BJ (cell line): Measurements from ENCODE around the gene CAB39L. TPM values are rescaled to one million over a fixed set of nuclear protein-coding genes. Genes with fewer than 3 reads are reported as not detected.

Source experiments
- CTCF ChIA-PET: fragments of 350-600 bp; formaldehyde crosslinking; extraction: SDS; loops from one replicate; lab custom pipeline; 2021; ENCODE audit warnings: antibody characterized with exemption, inconsistent platforms; lab: Yijun Ruan, JAX
- POLR2A ChIA-PET: fragments of 300-600 bp; sonication (Branson Sonifier 250); formaldehyde crosslinking; extraction: SDS; loops from one replicate; lab custom pipeline; 2021; ENCODE audit warnings: antibody characterized with exemption; lab: Charles Lee
- DNase-seq: peaks from one replicate; pipeline ENCODE4 v3.0.0-alpha.2; 2011; ENCODE audit warnings: low read depth
- H3K27me3 ChIP-seq: 2 replicates; pipeline ENCODE4 v1.6.0; 2011; ENCODE audit warnings: low read length; ENCODE audit not compliant: control insufficient read depth, insufficient read depth
- H3K36me3 ChIP-seq: 2 replicates; pipeline ENCODE4 v1.5.1; 2011; ENCODE audit warnings: low read length; ENCODE audit not compliant: control insufficient read depth, insufficient read depth
- H3K4me3 ChIP-seq: 2 replicates; pipeline ENCODE4 v1.5.1; 2011; ENCODE audit warnings: low read depth, mild to moderate bottlenecking, control low read depth, low read length
- CTCF ChIP-seq: IDR thresholded peaks from 2 replicates; pipeline ENCODE4 v1.5.1; 2011; ENCODE audit warnings: low read depth, mild to moderate bottlenecking, control low read depth, inconsistent platforms, low read length, moderate library complexity; ENCODE audit not compliant: insufficient read depth
- polyA plus RNA-seq: library from polyadenylated mRNA; depleted of rRNA; stranded (reverse); fragments of >200 nt; gene quantifications from 2 replicates; pipeline ENCODE4 v1.2.3, GENCODE V29; 2011; rRNA removed

The CAB39L gene
- polyA plus RNA-seq, 1 experiment = 6.5 TPM

GRCh38 chr13:49272296-49272695, 171.6 kb downstream of the CAB39L start:
- ChIA-PET POLR2A (no interaction called here), CTCF (interaction anchor here (2.1 kb wide), 1 partner anchor 9 kb away, joined by 6 read pairs; no protein-coding TSS in a partner anchor)
- Histone ChIP-seq H3K36me3 (no peaks in the 10 kb centered on the region; the same call in 1 of the 2 replicates), H3K4me3 (no peak overlapping the region), H3K27me3 (no peaks in the 10 kb centered on the region)
- DNase-seq = no peak
- no peak for TF ChIP-seq CTCF

- Histone ChIP-seq H3K27me3 (no peaks in the 10 kb centered on the region), H3K36me3 (no peaks in the 10 kb centered on the region; the same call in 1 of the 2 replicates), H3K4me3 (no peak overlapping the region)
- DNase-seq = no peak
- ChIA-PET CTCF (interaction anchor here (0.6 to 2.1 kb wide), 3 partner anchors 10 to 608 kb away, joined by 3 to 6 read pairs (median 5); no protein-coding TSS in a partner anchor), POLR2A (no interaction called here)
- no peak for TF ChIP-seq CTCF
Measured at GRCh38 chr13:49271264-49271663, 172.6 kb downstream of the CAB39L start.

GRCh38 chr13:49265822-49266221, 178.0 kb downstream of the CAB39L start:
- Histone ChIP-seq H3K36me3 (no peaks in the 10 kb centered on the region; the same call in 1 of the 2 replicates), H3K27me3 (no peaks in the 10 kb centered on the region), H3K4me3 (no peak overlapping the region)
- peak; percentile 11 for DNase-seq
- no peak for TF ChIP-seq CTCF
- POLR2A ChIA-PET = no interaction called here
- CTCF ChIA-PET = interaction anchor here (1.0 kb wide), 1 partner anchor 32 kb away, joined by 3 read pairs; no protein-coding TSS in a partner anchor

GRCh38 chr13:49262634-49263033, 181.2 kb downstream of the CAB39L start:
- TF ChIP-seq CTCF = no peak
- DNase-seq = no peak
- Histone ChIP-seq H3K4me3 (no peak overlapping the region), H3K36me3 (peaks cover 1% of the 10 kb centered on the region), H3K27me3 (no peaks in the 10 kb centered on the region)
- POLR2A ChIA-PET = no interaction called here
- CTCF ChIA-PET = interaction anchor here (1.3 to 1.9 kb wide), 2 partner anchors 18 to 23 kb away, joined by 4 read pairs; no protein-coding TSS in a partner anchor

GRCh38 chr13:49259586-49259985, 184.3 kb downstream of the CAB39L start:
- POLR2A ChIA-PET = interaction anchor here (0.6 kb wide), 1 partner anchor 284 kb away, joined by 3 read pairs; no protein-coding TSS in a partner anchor
- DNase-seq = no peak
- CTCF ChIA-PET = no interaction called here
- no peaks in the 10 kb centered on the region for H3K27me3 ChIP-seq
- no peak for TF ChIP-seq CTCF
- H3K4me3 ChIP-seq = no peak overlapping the region
- H3K36me3 ChIP-seq = peaks cover 1% of the 10 kb centered on the region

Other genes with a start within 250 kb of the CAB39L start
- gene MLNR, start 223.7 kb downstream of the CAB39L start, polyA plus RNA-seq = not detected in 2 replicates
- 2.2 and 3.2 TPM in 2 replicates for gene CDADC1, start 196.1 kb downstream of the CAB39L start, polyA plus RNA-seq
- 2.3 and 4.9 TPM in 2 replicates for gene SETDB2, start 210 bp upstream of the CAB39L start, polyA plus RNA-seq
- 18.7 and 28.8 TPM in 2 replicates for gene PHF11, start 51.9 kb upstream of the CAB39L start, polyA plus RNA-seq
- gene RCBTB1, start 141.5 kb upstream of the CAB39L start, polyA plus RNA-seq = 8.0 and 11.6 TPM in 2 replicates
- gene ARL11, start 184.4 kb upstream of the CAB39L start, polyA plus RNA-seq = not detected in 2 replicates
- gene EBPL, start 247.4 kb upstream of the CAB39L start, polyA plus RNA-seq = 43.3 and 52.2 TPM in 2 replicates